ELR (cell line): Measurements from ENCODE around the gene OR2T10.
"Not testable (repeated sequence)": the region's sequence is repeated elsewhere in the genome, so short reads cannot be mapped to it uniquely, and the experiment has no call there.

ENCODE experiments used
- DNase-seq: peaks from one replicate; pipeline ENCODE4 v3.0.0-alpha.2; 2015; ENCODE audit warnings: low read depth

OR2T10 gene

GRCh38 chr1:248593226-248593625 lies 4.3 kb downstream of the OR2T10 start:
- DNase-seq = no peak

GRCh38 chr1:248592655-248593054 lies 4.8 kb downstream of the OR2T10 start:
- DNase-seq = no peak

- no peak for DNase-seq
Observed at GRCh38 chr1:248590055-248590454, 7.4 kb downstream of the OR2T10 start.

GRCh38 chr1:248589334-248589733 lies 8.2 kb downstream of the OR2T10 start:
- no peak for DNase-seq

- peak; percentile 72 for DNase-seq
Observed at GRCh38 chr1:248585266-248585665, 12.2 kb downstream of the OR2T10 start.

- DNase-seq = no peak
Observed at GRCh38 chr1:248576260-248576980, 21.1 kb downstream of the OR2T10 start.

GRCh38 chr1:248574657-248575056 lies 22.8 kb downstream of the OR2T10 start, which contains the start of gene OR2T34:
TSS of gene OR2T34 (minus strand) at chr1:248574757. CDS start at chr1:248574757, 0 bp downstream.
- not testable (repeated sequence) for DNase-seq

- not testable (repeated sequence) for DNase-seq
Observed at GRCh38 chr1:248573856-248574255, 23.6 kb downstream of the OR2T10 start.

- not testable (repeated sequence) for DNase-seq
Observed at GRCh38 chr1:248572049-248572448, 25.5 kb downstream of the OR2T10 start.

GRCh38 chr1:248570811-248571210 lies 26.7 kb downstream of the OR2T10 start:
- not testable (repeated sequence) for DNase-seq

- DNase-seq = not testable (repeated sequence)
Observed at GRCh38 chr1:248569049-248569448, 28.5 kb downstream of the OR2T10 start.

- DNase-seq = not testable (repeated sequence)
Observed at GRCh38 chr1:248565530-248566373, 31.7 kb downstream of the OR2T10 start.

GRCh38 chr1:248562672-248563071 lies 34.8 kb downstream of the OR2T10 start, which contains the start of gene OR2T29:
TSS of gene OR2T29 (minus strand) at chr1:248562772. CDS start at chr1:248559491, 3,281 bp downstream.
- DNase-seq = not testable (repeated sequence)

- DNase-seq = not testable (repeated sequence)
Observed at GRCh38 chr1:248551027-248551426, 46.5 kb downstream of the OR2T10 start.

- DNase-seq = not testable (repeated sequence)
Observed at GRCh38 chr1:248547383-248547782, 50.1 kb downstream of the OR2T10 start.
